ENCODE data around the gene RNF25. TPM values are rescaled to one million over a fixed set of nuclear protein-coding genes. Genes with fewer than 3 reads are reported as not detected.

Gene RNF25
- total RNA-seq, 1 donor: 41.6 TPM

- H3K36me3 ChIP-seq (ENCODE audit: insufficient read depth, low read length): peaks cover 71% of the 10 kb centered on the region
- no peak overlapping the region for H2AFZ ChIP-seq (ENCODE audit: low read length)
- no peak overlapping the region for H3K4me2 ChIP-seq (ENCODE audit: insufficient read depth, low read length)
- no peaks in the 10 kb centered on the region for H3K27me3 ChIP-seq (ENCODE audit: insufficient read depth, low read length)
- H4K20me1 ChIP-seq (ENCODE audit: insufficient read depth, low read length): peaks cover 5% of the 10 kb centered on the region
- peaks cover 5% of the 10 kb centered on the region for H3K4me1 ChIP-seq (ENCODE audit: insufficient read depth, low read length)
- no peaks in the 10 kb centered on the region for H3K9me3 ChIP-seq (ENCODE audit: low read depth, low read length)
- no peak overlapping the region for H3K4me3 ChIP-seq (ENCODE audit: insufficient read depth, low read length)
- no peak overlapping the region for H3K27ac ChIP-seq (ENCODE audit: low read depth, low read length)
- TF ChIP-seq, protein P1, sequence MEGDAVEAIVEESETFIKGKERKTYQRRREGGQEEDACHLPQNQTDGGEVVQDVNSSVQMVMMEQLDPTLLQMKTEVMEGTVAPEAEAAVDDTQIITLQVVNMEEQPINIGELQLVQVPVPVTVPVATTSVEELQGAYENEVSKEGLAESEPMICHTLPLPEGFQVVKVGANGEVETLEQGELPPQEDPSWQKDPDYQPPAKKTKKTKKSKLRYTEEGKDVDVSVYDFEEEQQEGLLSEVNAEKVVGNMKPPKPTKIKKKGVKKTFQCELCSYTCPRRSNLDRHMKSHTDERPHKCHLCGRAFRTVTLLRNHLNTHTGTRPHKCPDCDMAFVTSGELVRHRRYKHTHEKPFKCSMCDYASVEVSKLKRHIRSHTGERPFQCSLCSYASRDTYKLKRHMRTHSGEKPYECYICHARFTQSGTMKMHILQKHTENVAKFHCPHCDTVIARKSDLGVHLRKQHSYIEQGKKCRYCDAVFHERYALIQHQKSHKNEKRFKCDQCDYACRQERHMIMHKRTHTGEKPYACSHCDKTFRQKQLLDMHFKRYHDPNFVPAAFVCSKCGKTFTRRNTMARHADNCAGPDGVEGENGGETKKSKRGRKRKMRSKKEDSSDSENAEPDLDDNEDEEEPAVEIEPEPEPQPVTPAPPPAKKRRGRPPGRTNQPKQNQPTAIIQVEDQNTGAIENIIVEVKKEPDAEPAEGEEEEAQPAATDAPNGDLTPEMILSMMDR (IDR thresholded peaks at IDR 0.05; ENCODE audit: extremely low read depth, low read depth, low read length): no peak
- DNase-seq (ENCODE audit: insufficient read length, low spot score, missing footprints): no peak
- H3K79me2 ChIP-seq (ENCODE audit: insufficient read depth, low read length): peaks cover 31% of the 10 kb centered on the region
Observed at GRCh38 chr2:218663901-218664300, 7.9 kb downstream of the RNF25 start.

- H3K4me3 ChIP-seq (ENCODE audit: insufficient read depth, low read length): no peak overlapping the region
- peaks cover 65% of the 10 kb centered on the region for H3K36me3 ChIP-seq (ENCODE audit: insufficient read depth, low read length)
- no peak for DNase-seq (ENCODE audit: insufficient read length, low spot score, missing footprints)
- TF ChIP-seq, protein P1 (IDR thresholded peaks at IDR 0.05; ENCODE audit: extremely low read depth, low read depth, low read length): no peak
- peaks cover 32% of the 10 kb centered on the region for H3K79me2 ChIP-seq (ENCODE audit: insufficient read depth, low read length)
- H3K4me1 ChIP-seq (ENCODE audit: insufficient read depth, low read length): peaks cover 10% of the 10 kb centered on the region
- H3K27me3 ChIP-seq (ENCODE audit: insufficient read depth, low read length): no peaks in the 10 kb centered on the region
- H3K4me2 ChIP-seq (ENCODE audit: insufficient read depth, low read length): no peak overlapping the region
- H3K27ac ChIP-seq (ENCODE audit: low read depth, low read length): no peak overlapping the region
- no peak overlapping the region for H2AFZ ChIP-seq (ENCODE audit: low read length)
- H4K20me1 ChIP-seq (ENCODE audit: insufficient read depth, low read length): no peaks in the 10 kb centered on the region
- H3K9me3 ChIP-seq (ENCODE audit: low read depth, low read length): no peaks in the 10 kb centered on the region
Observed at GRCh38 chr2:218662827-218663226, 9.0 kb downstream of the RNF25 start.

DNA sequence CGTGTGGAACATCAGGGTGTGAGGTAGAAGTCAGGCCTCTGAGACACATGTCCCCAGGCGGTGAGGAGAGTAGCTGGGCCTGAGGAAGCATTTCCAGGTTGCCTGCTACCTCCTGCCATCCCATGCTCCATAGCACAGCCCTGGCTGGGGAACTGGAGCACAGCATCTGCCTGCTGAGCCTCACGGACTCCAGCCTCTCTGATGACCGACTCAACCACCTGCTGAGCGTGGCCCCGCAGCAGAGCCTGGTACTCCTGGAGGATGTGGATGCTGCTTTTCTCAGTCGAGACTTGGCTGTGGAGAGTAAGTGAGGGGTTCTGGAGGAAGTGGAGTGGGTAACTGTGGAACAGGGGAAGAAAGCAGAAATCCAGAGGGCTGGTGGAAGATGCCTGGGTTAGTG is 9.4 kb downstream of the RNF25 start:
- Histone ChIP-seq H3K9me3 (ENCODE audit: low read depth, low read length) (no peaks in the 10 kb centered on the region), H3K27me3 (ENCODE audit: insufficient read depth, low read length) (no peaks in the 10 kb centered on the region), H3K36me3 (ENCODE audit: insufficient read depth, low read length) (peaks cover 65% of the 10 kb centered on the region), H4K20me1 (ENCODE audit: insufficient read depth, low read length) (no peaks in the 10 kb centered on the region), H3K4me2 (ENCODE audit: insufficient read depth, low read length) (no peak overlapping the region), H3K79me2 (ENCODE audit: insufficient read depth, low read length) (peaks cover 33% of the 10 kb centered on the region), H3K27ac (ENCODE audit: low read depth, low read length) (no peak overlapping the region), H3K4me3 (ENCODE audit: insufficient read depth, low read length) (no peak overlapping the region), H2AFZ (ENCODE audit: low read length) (no peak overlapping the region), H3K4me1 (ENCODE audit: insufficient read depth, low read length) (peaks cover 10% of the 10 kb centered on the region)
- TF ChIP-seq, protein P1 (IDR thresholded peaks at IDR 0.05; ENCODE audit: extremely low read depth, low read depth, low read length): no peak
- no peak for DNase-seq (ENCODE audit: insufficient read length, low spot score, missing footprints)

DNA sequence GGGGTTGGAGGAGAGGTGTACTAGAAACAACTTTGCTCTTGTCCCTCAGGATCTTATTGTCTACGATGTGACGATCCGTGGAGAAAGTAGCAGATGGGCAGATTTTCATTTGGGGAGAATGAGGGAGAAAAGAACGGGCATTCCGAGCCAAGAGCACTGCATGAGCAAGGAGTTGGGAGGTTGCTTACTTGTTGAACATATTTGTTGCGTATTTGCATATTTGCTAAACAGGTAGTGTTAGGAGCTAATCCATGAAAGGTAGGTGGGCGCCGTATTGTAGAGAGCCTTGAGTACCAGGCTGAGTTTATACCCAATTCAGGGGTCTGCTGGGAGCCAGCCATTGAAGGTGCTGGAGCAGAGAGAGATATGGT is 11.8 kb downstream of the RNF25 start:
- Histone ChIP-seq H3K4me2 (ENCODE audit: insufficient read depth, low read length) (peak overlapping the region; percentile 88), H3K9me3 (ENCODE audit: low read depth, low read length) (no peaks in the 10 kb centered on the region), H3K27me3 (ENCODE audit: insufficient read depth, low read length) (no peaks in the 10 kb centered on the region), H2AFZ (ENCODE audit: low read length) (peak overlapping the region; percentile 92), H3K36me3 (ENCODE audit: insufficient read depth, low read length) (peaks cover 68% of the 10 kb centered on the region), H3K27ac (ENCODE audit: low read depth, low read length) (peak overlapping the region; percentile 56), H4K20me1 (ENCODE audit: insufficient read depth, low read length) (no peaks in the 10 kb centered on the region), H3K4me1 (ENCODE audit: insufficient read depth, low read length) (peaks cover 10% of the 10 kb centered on the region), H3K79me2 (ENCODE audit: insufficient read depth, low read length) (peaks cover 42% of the 10 kb centered on the region), H3K4me3 (ENCODE audit: insufficient read depth, low read length) (peak overlapping the region; percentile 82)
- DNase-seq (ENCODE audit: insufficient read length, low spot score, missing footprints): no peak
- TF ChIP-seq, protein P1 (IDR thresholded peaks at IDR 0.05; ENCODE audit: extremely low read depth, low read depth, low read length): no peak
